OCI-LY7 (cell line): ENCODE results near the gene ADARB2. TPM values are rescaled to one million over a fixed set of nuclear protein-coding genes. Genes with fewer than 3 reads are reported as not detected.
"Not testable (repeated sequence)": the region's sequence is repeated elsewhere in the genome, so short reads cannot be mapped to it uniquely, and the experiment has no call there.

Experiments used
- BruUV-seq: library from RNA; stranded (reverse); fragments of 400-500 nt; replicated peaks from 2 replicates; lab custom pipeline; 2021; lab: Mats Ljungman, UMichigan
- CTCF ChIA-PET: fragments of 300-600 bp; sonication (Branson Sonifier 250); formaldehyde crosslinking; loops from one replicate; lab custom pipeline; 2022; ENCODE audit warnings: antibody characterized with exemption; ENCODE audit not compliant: unreplicated experiment; lab: Charles Lee
- POLR2A ChIA-PET: fragments of 300-600 bp; sonication (Branson Sonifier 250); formaldehyde crosslinking; loops from one replicate; lab custom pipeline; 2022; ENCODE audit warnings: antibody characterized with exemption; lab: Charles Lee
- DNase-seq: peaks from one replicate; pipeline ENCODE4 v3.0.0-alpha.2; 2015; ENCODE audit warnings: low spot score
- H2AFZ ChIP-seq: fragments of 200-600 bp; sonication (generic), shearing (Covaris generic); 2 replicates; pipeline ENCODE4 v1.6.1; 2014; ENCODE audit warnings: mild to moderate bottlenecking, antibody characterized with exemption, low read length, moderate library complexity
- H3K27ac ChIP-seq: fragments of 200-600 bp; sonication (generic); 2 replicates; pipeline ENCODE4 v1.5.1; 2014; ENCODE audit warnings: mixed run types, low read depth, mild to moderate bottlenecking, moderate library complexity, low read length, inconsistent platforms; ENCODE audit not compliant: poor library complexity, severe bottlenecking
- H3K36me3 ChIP-seq: fragments of 200-600 bp; sonication (generic); 2 replicates; pipeline ENCODE4 v1.6.1; 2014; ENCODE audit warnings: mild to moderate bottlenecking, antibody characterized with exemption, low read length, moderate library complexity, mixed read lengths; ENCODE audit not compliant: insufficient read depth
- H3K4me1 ChIP-seq: fragments of 200-600 bp; sonication (generic); 2 replicates; pipeline ENCODE4 v1.5.1; 2014; ENCODE audit warnings: mild to moderate bottlenecking, low read length; ENCODE audit not compliant: insufficient read depth, poor library complexity, severe bottlenecking
- H3K4me2 ChIP-seq: fragments of 200-600 bp; sonication (generic); 2 replicates; pipeline ENCODE4 v1.6.1; 2014; ENCODE audit warnings: mild to moderate bottlenecking, low read length
- H3K4me3 ChIP-seq: fragments of 200-600 bp; sonication (generic); 2 replicates; pipeline ENCODE4 v1.5.1; 2014; ENCODE audit warnings: mild to moderate bottlenecking, low read depth, low read length; ENCODE audit not compliant: poor library complexity, severe bottlenecking
- H3K79me2 ChIP-seq: fragments of 200-600 bp; sonication (generic); 2 replicates; pipeline ENCODE4 v1.6.1; 2016; ENCODE audit warnings: low read depth, mild to moderate bottlenecking, low read length, moderate library complexity, mixed read lengths; ENCODE audit not compliant: insufficient read depth
- H3K9me2 ChIP-seq: fragments of 200-600 bp; sonication (generic); 2 replicates; pipeline ENCODE4 v1.6.1; 2016; ENCODE audit warnings: mild to moderate bottlenecking, low read length, mixed read lengths; ENCODE audit not compliant: insufficient read depth
- H3K9me3 ChIP-seq: fragments of 200-600 bp; sonication (generic); 2 replicates; pipeline ENCODE4 v1.6.1; 2014; ENCODE audit warnings: mild to moderate bottlenecking, mixed run types, low read length, mixed read lengths
- H4K20me1 ChIP-seq: fragments of 200-600 bp; sonication (generic); 2 replicates; pipeline ENCODE4 v1.6.1; 2014; ENCODE audit warnings: mild to moderate bottlenecking, antibody characterized with exemption, low read length, moderate library complexity, mixed read lengths; ENCODE audit not compliant: insufficient read depth
- EZH2phosphoT487 ChIP-seq: fragments of 200-600 bp; sonication (generic); IDR thresholded peaks from 2 replicates; pipeline ENCODE4 v1.6.1; 2018; ENCODE audit warnings: low read depth, borderline replicate concordance, mild to moderate bottlenecking, mixed run types, antibody characterized with exemption, low read length, moderate library complexity, mixed read lengths
- intact Hi-C: fragments of 100-400 bp; cut with micrococcal nuclease; formaldehyde crosslinking; loops from one replicate; pipeline ENCODE4 v1.10.0; 2022; ENCODE audit not compliant: unreplicated experiment
- total RNA-seq, 2 experiments: library from RNA; depleted of rRNA in 1 of 2; stranded (reverse); fragments of >200 nt in 1 of 2; shearing (Covaris generic) in 1 of 2; gene quantifications; 2 replicates each; pipeline ENCODE4 v1.2.3, GENCODE V29; 2014 to 2022
- TF ChIP-seq, protein P1 (sequence below): fragments of 200-600 bp; sonication (generic); conservative IDR thresholded peaks from 2 replicates; pipeline ENCODE4 v1.5.1; 2014; ENCODE audit warnings: mild to moderate bottlenecking, antibody characterized with exemption, low read length, moderate library complexity, mixed read lengths

The ADARB2 gene
- total RNA-seq, 2 experiments from 2014 or later, result 0.03 TPM; not detected in 1

- H2AFZ ChIP-seq, result no peak overlapping the region
- BruUV-seq, result no TSS peak
- no peaks in the 10 kb centered on the region for H3K9me2 ChIP-seq
- H3K36me3 ChIP-seq, result no peaks in the 10 kb centered on the region
- H3K27ac ChIP-seq, result no peak overlapping the region
- intact Hi-C loops, result no loop called here
- H3K9me3 ChIP-seq, result no peaks in the 10 kb centered on the region
- no peak overlapping the region for H3K4me2 ChIP-seq
- POLR2A ChIA-PET, result no interaction called here
- TF ChIP-seq EZH2phosphoT487, result no peak
- TF ChIP-seq, protein P1, sequence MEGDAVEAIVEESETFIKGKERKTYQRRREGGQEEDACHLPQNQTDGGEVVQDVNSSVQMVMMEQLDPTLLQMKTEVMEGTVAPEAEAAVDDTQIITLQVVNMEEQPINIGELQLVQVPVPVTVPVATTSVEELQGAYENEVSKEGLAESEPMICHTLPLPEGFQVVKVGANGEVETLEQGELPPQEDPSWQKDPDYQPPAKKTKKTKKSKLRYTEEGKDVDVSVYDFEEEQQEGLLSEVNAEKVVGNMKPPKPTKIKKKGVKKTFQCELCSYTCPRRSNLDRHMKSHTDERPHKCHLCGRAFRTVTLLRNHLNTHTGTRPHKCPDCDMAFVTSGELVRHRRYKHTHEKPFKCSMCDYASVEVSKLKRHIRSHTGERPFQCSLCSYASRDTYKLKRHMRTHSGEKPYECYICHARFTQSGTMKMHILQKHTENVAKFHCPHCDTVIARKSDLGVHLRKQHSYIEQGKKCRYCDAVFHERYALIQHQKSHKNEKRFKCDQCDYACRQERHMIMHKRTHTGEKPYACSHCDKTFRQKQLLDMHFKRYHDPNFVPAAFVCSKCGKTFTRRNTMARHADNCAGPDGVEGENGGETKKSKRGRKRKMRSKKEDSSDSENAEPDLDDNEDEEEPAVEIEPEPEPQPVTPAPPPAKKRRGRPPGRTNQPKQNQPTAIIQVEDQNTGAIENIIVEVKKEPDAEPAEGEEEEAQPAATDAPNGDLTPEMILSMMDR, result no peak
- DNase-seq, result no peak
- H4K20me1 ChIP-seq, result no peaks in the 10 kb centered on the region
- no peak overlapping the region for H3K4me3 ChIP-seq
- CTCF ChIA-PET, result no interaction called here
- H3K4me1 ChIP-seq, result no peaks in the 10 kb centered on the region
- H3K79me2 ChIP-seq, result no peaks in the 10 kb centered on the region
Measured at GRCh38 chr10:1228467-1228975, 508.8 kb downstream of the ADARB2 start.

DNA sequence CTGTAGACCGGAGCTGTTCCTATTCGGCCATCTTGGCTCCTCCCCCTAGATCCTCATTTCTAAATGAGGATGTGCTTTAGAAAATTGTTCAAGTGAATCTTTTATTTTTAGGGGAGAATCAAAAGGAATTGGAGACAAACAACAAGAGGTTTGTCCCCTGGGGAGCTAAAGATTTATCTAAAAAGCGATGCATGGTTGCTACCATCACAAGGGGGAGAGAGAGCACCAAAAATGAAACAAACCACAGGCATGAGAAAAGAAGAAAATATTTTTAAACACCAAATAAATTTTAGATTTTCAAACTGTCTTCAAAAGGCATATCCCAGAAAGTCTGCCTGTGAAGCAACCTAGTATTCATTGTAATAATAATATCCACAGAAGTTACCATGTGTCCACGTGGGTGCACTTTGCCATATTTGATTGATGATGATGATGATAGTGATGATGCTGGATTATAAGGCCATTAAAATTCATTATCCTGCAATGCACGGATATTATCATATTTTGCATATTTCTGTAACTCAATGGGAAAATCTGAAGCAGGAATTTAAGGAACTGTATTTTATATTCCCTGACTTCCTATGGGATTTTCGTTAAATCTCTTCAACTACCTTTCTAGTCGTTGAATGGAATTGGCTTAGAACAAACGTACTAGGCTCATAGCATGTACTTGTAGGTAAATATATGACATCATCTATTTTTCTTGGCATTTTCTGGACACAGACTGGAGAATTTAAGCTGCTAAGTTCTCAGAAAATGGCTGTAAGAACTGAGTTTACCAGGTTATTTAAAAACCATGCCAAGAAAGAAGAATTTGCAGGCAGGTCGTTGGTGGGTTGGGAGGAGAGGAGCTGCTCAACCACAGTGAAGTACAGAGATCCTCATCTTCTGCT, 509.6 kb downstream of the ADARB2 start:
- ChIA-PET POLR2A (no interaction called here), CTCF (no interaction called here)
- BruUV-seq, result no TSS peak
- Histone ChIP-seq H3K4me1 (no peaks in the 10 kb centered on the region), H3K9me2 (no peaks in the 10 kb centered on the region), H3K4me3 (no peak overlapping the region), H3K79me2 (no peaks in the 10 kb centered on the region), H2AFZ (no peak overlapping the region), H3K4me2 (no peak overlapping the region), H3K36me3 (no peaks in the 10 kb centered on the region), H3K9me3 (no peaks in the 10 kb centered on the region), H4K20me1 (no peaks in the 10 kb centered on the region), H3K27ac (no peak overlapping the region)
- TF ChIP-seq EZH2phosphoT487, result no peak
- TF ChIP-seq, protein P1, result peak; percentile 28; the same call in 1 of the 2 replicates
- intact Hi-C loops, result no loop called here
- no peak for DNase-seq

DNA sequence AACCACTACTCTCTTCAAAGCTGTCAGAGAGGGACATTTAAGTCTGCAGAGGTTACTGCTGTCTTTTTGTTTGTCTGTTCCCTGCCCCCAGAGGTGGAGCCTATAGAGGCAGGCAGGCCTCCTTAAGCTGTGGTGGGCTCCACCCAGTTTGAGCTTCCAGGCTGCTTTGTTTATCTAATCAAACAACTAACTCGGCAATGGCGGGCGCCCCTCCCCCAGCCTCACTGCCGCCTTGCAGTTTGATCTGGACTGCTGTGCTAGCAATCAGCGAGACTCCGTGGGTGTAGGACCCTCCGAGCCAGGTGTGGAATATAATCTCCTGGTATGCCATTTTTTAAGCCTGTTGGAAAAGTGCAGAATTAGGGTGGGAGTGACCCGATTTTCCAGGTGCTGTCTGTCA, 510.4 kb downstream of the ADARB2 start:
- H3K4me1 ChIP-seq, H2AFZ ChIP-seq, H3K79me2 ChIP-seq, H3K9me3 ChIP-seq, H3K4me2 ChIP-seq, H3K4me3 ChIP-seq, H4K20me1 ChIP-seq, H3K9me2 ChIP-seq, DNase-seq, POLR2A ChIA-PET, H3K27ac ChIP-seq, BruUV-seq, intact Hi-C loops, CTCF ChIA-PET, H3K36me3 ChIP-seq: not testable (repeated sequence)

DNA sequence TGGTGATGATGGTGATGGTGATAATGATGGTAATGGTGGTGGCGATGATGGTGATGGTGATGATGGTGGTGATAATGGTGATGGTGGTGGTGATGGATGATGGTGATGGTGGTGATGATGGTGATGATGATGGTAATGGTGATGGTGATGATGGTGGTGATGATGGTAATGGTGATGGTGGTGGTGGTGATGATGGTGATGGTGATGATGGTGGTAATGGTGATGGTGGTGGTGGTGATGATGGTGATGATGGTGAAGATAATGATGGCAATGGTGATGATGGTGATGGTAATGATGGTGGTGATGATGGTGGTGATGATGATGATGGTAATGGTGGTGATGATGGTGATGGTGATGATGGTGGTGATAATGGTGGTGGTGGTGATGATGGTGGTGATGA, 517.5 kb downstream of the ADARB2 start:
- H3K9me3 ChIP-seq, H3K4me1 ChIP-seq, BruUV-seq, H4K20me1 ChIP-seq, H3K4me3 ChIP-seq, H3K36me3 ChIP-seq, H2AFZ ChIP-seq, DNase-seq, CTCF ChIA-PET, H3K79me2 ChIP-seq, H3K27ac ChIP-seq, intact Hi-C loops, POLR2A ChIA-PET, H3K9me2 ChIP-seq, H3K4me2 ChIP-seq: not testable (repeated sequence)
